Measurements from ENCODE around the gene SPATA4. TPM values are rescaled to one million over a fixed set of nuclear protein-coding genes. Genes with fewer than 3 reads are reported as not detected.

The SPATA4 gene
- total RNA-seq, 5 donors from 2014 or later (not counting 1 experiment from before 2014, with no cell fraction given): not detected

GRCh38 chr4:176186671-176187395 lies 8.6 kb downstream of the SPATA4 start:
- Histone ChIP-seq H3K4me1 (ENCODE audit: control insufficient read depth in 1 of 2, extremely low read depth in 1 of 2, insufficient read depth in 2 of 2, low read length in 2 of 2) (no peaks in the 10 kb centered on the region), H3K27me3 (replicated peaks in 1 of 2; ENCODE audit: control insufficient read depth in 2 of 2, extremely low read depth in 1 of 2, insufficient read depth in 2 of 2, low read length in 1 of 2) (peaks cover 0 to 11% of the 10 kb centered on the region in 2 experiments), H3K27ac (ENCODE audit: low read length) (no peak overlapping the region), H3K4me3 (ENCODE audit: control insufficient read depth in 1 of 2, extremely low read depth in 1 of 2, low read length in 1 of 2) (no peak overlapping the region), H3K9me3 (no peaks in the 10 kb centered on the region), H3K36me3 (ENCODE audit: control insufficient read depth in 2 of 2, extremely low read depth in 1 of 2, insufficient read depth in 1 of 2, low read length in 1 of 2) (no peaks in the 10 kb centered on the region)
- H3K4me3 Mint-ChIP-seq: no peak overlapping the region
- 100% methylated on average over 1 of the region's 6 CpGs for WGBS (ENCODE audit: insufficient coverage)
- peaks cover 37 to 55% of the 10 kb centered on the region in 2 donors for H3K27me3 Mint-ChIP-seq
- no peak for DNase-seq
- ChIA-PET CTCF (no interaction called here), POLR2A (no interaction called here)
- no peaks in the 10 kb centered on the region for H3K4me1 Mint-ChIP-seq
- no peaks in the 10 kb centered on the region for H3K9me3 Mint-ChIP-seq
- ATAC-seq (replicated peaks in 1 of 4): no peak
- no peak overlapping the region for H3K27ac Mint-ChIP-seq
- no peaks in the 10 kb centered on the region for H3K36me3 Mint-ChIP-seq

GRCh38 chr4:176186067-176186466 lies 9.3 kb downstream of the SPATA4 start:
- Mint-ChIP-seq H3K9me3 (no peaks in the 10 kb centered on the region), H3K27me3 (peaks cover 30 to 47% of the 10 kb centered on the region in 2 donors), H3K36me3 (no peaks in the 10 kb centered on the region), H3K4me1 (no peaks in the 10 kb centered on the region), H3K4me3 (no peak overlapping the region), H3K27ac (no peak overlapping the region)
- no peaks in the 10 kb centered on the region for H3K4me1 ChIP-seq (ENCODE audit: control insufficient read depth in 1 of 2, extremely low read depth in 1 of 2, insufficient read depth in 2 of 2, low read length in 2 of 2)
- ChIA-PET CTCF (no interaction called here), POLR2A (no interaction called here)
- no peaks in the 10 kb centered on the region for H3K36me3 ChIP-seq (ENCODE audit: control insufficient read depth in 2 of 2, extremely low read depth in 1 of 2, insufficient read depth in 1 of 2, low read length in 1 of 2)
- ATAC-seq (replicated peaks in 1 of 4): no peak
- DNase-seq: no peak
- H3K9me3 ChIP-seq: no peaks in the 10 kb centered on the region
- H3K4me3 ChIP-seq (ENCODE audit: control insufficient read depth in 1 of 2, extremely low read depth in 1 of 2, low read length in 1 of 2): no peak overlapping the region
- peaks cover 0 to 11% of the 10 kb centered on the region in 2 experiments for H3K27me3 ChIP-seq (replicated peaks in 1 of 2; ENCODE audit: control insufficient read depth in 2 of 2, extremely low read depth in 1 of 2, insufficient read depth in 2 of 2, low read length in 1 of 2)
- WGBS (ENCODE audit: insufficient coverage): 68% methylated on average over 2 of the region's 2 CpGs
- no peak overlapping the region for H3K27ac ChIP-seq (ENCODE audit: low read length)

- no peak overlapping the region for H3K27ac Mint-ChIP-seq
- no CpG with 5 or more reads among the region's 1 CpG for WGBS (ENCODE audit: insufficient coverage)
These were observed 10.3 kb downstream of the SPATA4 start for GRCh38 chr4:176185051-176185450.

GRCh38 chr4:176163041-176163440 lies 32.3 kb downstream of the SPATA4 start:
- POLR2A ChIA-PET: no interaction called here
- no peaks in the 10 kb centered on the region for H3K9me3 Mint-ChIP-seq

More at GRCh38 chr4:176185051-176185450, 10.3 kb downstream of the SPATA4 start:
- no peak overlapping the region for H3K4me3 Mint-ChIP-seq
- H3K36me3 ChIP-seq (ENCODE audit: control insufficient read depth in 2 of 2, extremely low read depth in 1 of 2, insufficient read depth in 1 of 2, low read length in 1 of 2): no peaks in the 10 kb centered on the region
- H3K27ac ChIP-seq (ENCODE audit: low read length): no peak overlapping the region
- no peaks in the 10 kb centered on the region for H3K4me1 Mint-ChIP-seq
- H3K9me3 ChIP-seq: no peaks in the 10 kb centered on the region
- no peaks in the 10 kb centered on the region for H3K9me3 Mint-ChIP-seq
- H3K27me3 Mint-ChIP-seq: peaks cover 30 to 46% of the 10 kb centered on the region in 2 donors
- POLR2A ChIA-PET: no interaction called here
- H3K4me3 ChIP-seq (ENCODE audit: control insufficient read depth in 1 of 2, extremely low read depth in 1 of 2, low read length in 1 of 2): no peak overlapping the region
- ATAC-seq (replicated peaks in 1 of 4): no peak
- CTCF ChIA-PET: no interaction called here
- H3K36me3 Mint-ChIP-seq: no peaks in the 10 kb centered on the region
- DNase-seq: no peak
- no peaks in the 10 kb centered on the region for H3K4me1 ChIP-seq (ENCODE audit: control insufficient read depth in 1 of 2, extremely low read depth in 1 of 2, insufficient read depth in 2 of 2, low read length in 2 of 2)
- H3K27me3 ChIP-seq (replicated peaks in 1 of 2; ENCODE audit: control insufficient read depth in 2 of 2, extremely low read depth in 1 of 2, insufficient read depth in 2 of 2, low read length in 1 of 2): peaks cover 0 to 10% of the 10 kb centered on the region in 2 experiments

GRCh38 chr4:176156656-176157055 lies 38.7 kb downstream of the SPATA4 start:
- Mint-ChIP-seq H3K9me3 (no peaks in the 10 kb centered on the region), H3K4me1 (no peaks in the 10 kb centered on the region), H3K4me3 (no peak overlapping the region), H3K27ac (no peak overlapping the region), H3K27me3 (no peaks in the 10 kb centered on the region), H3K36me3 (no peaks in the 10 kb centered on the region)
- DNase-seq (no peak), ATAC-seq (replicated peaks in 1 of 4) (no peak)
- H3K27ac ChIP-seq (ENCODE audit: low read length): no peak overlapping the region
- H3K4me1 ChIP-seq (ENCODE audit: control insufficient read depth in 1 of 2, extremely low read depth in 1 of 2, insufficient read depth in 2 of 2, low read length in 2 of 2): no peaks in the 10 kb centered on the region
- 90% methylated on average over 2 of the region's 5 CpGs for WGBS (ENCODE audit: insufficient coverage)
- H3K9me3 ChIP-seq: no peaks in the 10 kb centered on the region
- H3K27me3 ChIP-seq (replicated peaks in 1 of 2; ENCODE audit: control insufficient read depth in 2 of 2, extremely low read depth in 1 of 2, insufficient read depth in 2 of 2, low read length in 1 of 2): peaks cover 0 to 4% of the 10 kb centered on the region in 2 experiments
- H3K36me3 ChIP-seq (ENCODE audit: control insufficient read depth in 2 of 2, extremely low read depth in 1 of 2, insufficient read depth in 1 of 2, low read length in 1 of 2): no peaks in the 10 kb centered on the region
- H3K4me3 ChIP-seq (ENCODE audit: control insufficient read depth in 1 of 2, extremely low read depth in 1 of 2, low read length in 1 of 2): no peak overlapping the region
- ChIA-PET POLR2A (no interaction called here), CTCF (no interaction called here)

More at GRCh38 chr4:176163041-176163440, 32.3 kb downstream of the SPATA4 start:
- Histone ChIP-seq H3K27me3 (replicated peaks in 1 of 2; ENCODE audit: control insufficient read depth in 2 of 2, extremely low read depth in 1 of 2, insufficient read depth in 2 of 2, low read length in 1 of 2) (no peaks in the 10 kb centered on the region), H3K36me3 (ENCODE audit: control insufficient read depth in 2 of 2, extremely low read depth in 1 of 2, insufficient read depth in 1 of 2, low read length in 1 of 2) (no peaks in the 10 kb centered on the region), H3K27ac (ENCODE audit: low read length) (no peak overlapping the region), H3K9me3 (no peaks in the 10 kb centered on the region), H3K4me1 (ENCODE audit: control insufficient read depth in 1 of 2, extremely low read depth in 1 of 2, insufficient read depth in 2 of 2, low read length in 2 of 2) (no peaks in the 10 kb centered on the region), H3K4me3 (ENCODE audit: control insufficient read depth in 1 of 2, extremely low read depth in 1 of 2, low read length in 1 of 2) (no peak overlapping the region)
- no CpG with 5 or more reads among the region's 3 CpGs for whole genome bisulfite sequencing (ENCODE audit: insufficient coverage)
- CTCF ChIA-PET: no interaction called here
- H3K27ac Mint-ChIP-seq: no peak overlapping the region
- ATAC-seq (replicated peaks in 1 of 4): no peak
- DNase-seq: no peak
- no peak overlapping the region for H3K4me3 Mint-ChIP-seq
- no peaks in the 10 kb centered on the region for H3K4me1 Mint-ChIP-seq
- no peaks in the 10 kb centered on the region for H3K36me3 Mint-ChIP-seq
- H3K27me3 Mint-ChIP-seq: no peaks in the 10 kb centered on the region

- Mint-ChIP-seq H3K36me3 (no peaks in the 10 kb centered on the region), H3K27ac (no peak overlapping the region), H3K27me3 (no peaks in the 10 kb centered on the region), H3K4me1 (no peaks in the 10 kb centered on the region), H3K9me3 (no peaks in the 10 kb centered on the region), H3K4me3 (no peak overlapping the region)
- H3K36me3 ChIP-seq (ENCODE audit: control insufficient read depth in 2 of 2, extremely low read depth in 1 of 2, insufficient read depth in 1 of 2, low read length in 1 of 2): no peaks in the 10 kb centered on the region
- DNase-seq (no peak), ATAC-seq (replicated peaks in 1 of 4) (no peak)
- ChIA-PET CTCF (no interaction called here), POLR2A (no interaction called here)
- H3K4me1 ChIP-seq (ENCODE audit: control insufficient read depth in 1 of 2, extremely low read depth in 1 of 2, insufficient read depth in 2 of 2, low read length in 2 of 2): no peaks in the 10 kb centered on the region
- H3K27ac ChIP-seq (ENCODE audit: low read length): no peak overlapping the region
- no CpG with 5 or more reads among the region's 4 CpGs for WGBS (ENCODE audit: insufficient coverage)
- H3K4me3 ChIP-seq (ENCODE audit: control insufficient read depth in 1 of 2, extremely low read depth in 1 of 2, low read length in 1 of 2): no peak overlapping the region
- no peaks in the 10 kb centered on the region for H3K9me3 ChIP-seq
- H3K27me3 ChIP-seq (replicated peaks in 1 of 2; ENCODE audit: control insufficient read depth in 2 of 2, extremely low read depth in 1 of 2, insufficient read depth in 2 of 2, low read length in 1 of 2): peaks cover 0 to 4% of the 10 kb centered on the region in 2 experiments
These were observed 42.3 kb downstream of the SPATA4 start for GRCh38 chr4:176153124-176153523.

All from T-cell (primary cell).